ENCODE results near the gene RIN3.

- TF ChIP-seq, protein P1, sequence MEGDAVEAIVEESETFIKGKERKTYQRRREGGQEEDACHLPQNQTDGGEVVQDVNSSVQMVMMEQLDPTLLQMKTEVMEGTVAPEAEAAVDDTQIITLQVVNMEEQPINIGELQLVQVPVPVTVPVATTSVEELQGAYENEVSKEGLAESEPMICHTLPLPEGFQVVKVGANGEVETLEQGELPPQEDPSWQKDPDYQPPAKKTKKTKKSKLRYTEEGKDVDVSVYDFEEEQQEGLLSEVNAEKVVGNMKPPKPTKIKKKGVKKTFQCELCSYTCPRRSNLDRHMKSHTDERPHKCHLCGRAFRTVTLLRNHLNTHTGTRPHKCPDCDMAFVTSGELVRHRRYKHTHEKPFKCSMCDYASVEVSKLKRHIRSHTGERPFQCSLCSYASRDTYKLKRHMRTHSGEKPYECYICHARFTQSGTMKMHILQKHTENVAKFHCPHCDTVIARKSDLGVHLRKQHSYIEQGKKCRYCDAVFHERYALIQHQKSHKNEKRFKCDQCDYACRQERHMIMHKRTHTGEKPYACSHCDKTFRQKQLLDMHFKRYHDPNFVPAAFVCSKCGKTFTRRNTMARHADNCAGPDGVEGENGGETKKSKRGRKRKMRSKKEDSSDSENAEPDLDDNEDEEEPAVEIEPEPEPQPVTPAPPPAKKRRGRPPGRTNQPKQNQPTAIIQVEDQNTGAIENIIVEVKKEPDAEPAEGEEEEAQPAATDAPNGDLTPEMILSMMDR (IDR thresholded peaks at IDR 0.05): no peak
- TF ChIP-seq ZFX (IDR thresholded peaks at IDR 0.05; ENCODE audit: borderline replicate concordance): no peak
These were observed 2.2 kb downstream of the RIN3 start for GRCh38 chr14:92515546-92516343.
